AG09319 (cell line): Measurements from ENCODE around the gene C9orf43.
A peak's percentile ranks its signal among the peaks of the same experiment; 100 is the strongest.
"Not testable (repeated sequence)": the region's sequence is repeated elsewhere in the genome, so short reads cannot be mapped to it uniquely, and the experiment has no call there.

ENCODE experiments used
- DNase-seq: peaks from one replicate; pipeline ENCODE4 v3.0.0-alpha.2; 2010; ENCODE audit warnings: low read depth; ENCODE audit errors: extremely low read depth
- CTCF ChIP-seq: IDR thresholded peaks from 2 replicates; pipeline ENCODE4 v1.5.1; 2011; ENCODE audit warnings: low read depth, mild to moderate bottlenecking, inconsistent platforms, low read length, moderate library complexity

C9orf43 gene

GRCh38 chr9:113410207-113410864 is at the start of gene C9orf43, which contains the start of gene POLE3:
Gene C9orf43 (plus strand): TSS chr9:113410747. CDS start chr9:113413494, 2,747 bp downstream.
Gene POLE3 (minus strand): TSS chr9:113410675. CDS start chr9:113410293, 382 bp downstream.
- peak; percentile 81 for DNase-seq
- TF ChIP-seq CTCF, result no peak; the same call in 1 of the 2 replicates

- no peak for TF ChIP-seq CTCF
- peak; percentile 15 for DNase-seq
Measured at GRCh38 chr9:113361304-113362018, 49.1 kb upstream of the C9orf43 start.

GRCh38 chr9:113363336-113363735 is 47.2 kb upstream of the C9orf43 start:
- no peak for TF ChIP-seq CTCF
- no peak for DNase-seq

GRCh38 chr9:113364951-113365350 is 45.6 kb upstream of the C9orf43 start:
- TF ChIP-seq CTCF, result no peak
- DNase-seq, result no peak

- not testable (repeated sequence) for DNase-seq
Measured at GRCh38 chr9:113365652-113366051, 44.9 kb upstream of the C9orf43 start.

GRCh38 chr9:113368348-113368981 is 42.1 kb upstream of the C9orf43 start:
- no peak for TF ChIP-seq CTCF
- DNase-seq, result no peak

- no peak for TF ChIP-seq CTCF
- no peak for DNase-seq
Measured at GRCh38 chr9:113368982-113369854, 41.3 kb upstream of the C9orf43 start.
